Peyer's patch (tissue), 4 donors: ENCODE data around the gene CHRNA1. TPM values are rescaled to one million over a fixed set of nuclear protein-coding genes. Genes with fewer than 3 reads are reported as not detected.

Experiments used
- DNase-seq, 3 donors: peaks; one replicate each; pipeline ENCODE4 v3.0.0-alpha.2; 2017 to 2019
- H3K27ac ChIP-seq, 4 donors: fragments of 200-600 bp; sonication (generic); one replicate each; pipeline ENCODE4 v1.5.1; 2016 to 2019
- H3K27me3 ChIP-seq, 2 donors: fragments of 200-600 bp; sonication (generic); one replicate each; pipeline ENCODE4 v1.5.1; 2019
- H3K36me3 ChIP-seq, 3 donors: fragments of 200-600 bp; sonication (generic); one replicate each; pipeline ENCODE4 v1.5.1; 2016 to 2019
- H3K4me1 ChIP-seq, 4 donors: fragments of 200-600 bp; sonication (generic); one replicate each; pipeline ENCODE4 v1.5.1; 2016 to 2019
- H3K4me3 ChIP-seq, 4 donors: fragments of 200-600 bp; sonication (generic); 1 replicate in 3 of 4; 2 replicates in 1 of 4; pipeline ENCODE4 v1.5.1; 2016 to 2019; ENCODE audit warnings: mild to moderate bottlenecking in 1 of 4
- H3K9me3 ChIP-seq, 4 donors: fragments of 200-600 bp; sonication (generic); one replicate each; pipeline ENCODE4 v1.5.1; 2016 to 2019; ENCODE audit warnings: mild to moderate bottlenecking in 1 of 4
- CTCF ChIP-seq, 6 experiments: fragments of 450-650 bp in 4 of 6; fragments of 200-600 bp in 2 of 6; sonication (generic) in 1 of 6; IDR thresholded peaks; one replicate each; pipeline ENCODE4 v1.5.1; 2017 to 2019; ENCODE audit warnings: antibody characterized with exemption in 6 of 6, mild to moderate bottlenecking in 3 of 6, moderate library complexity in 1 of 6
- POLR2A ChIP-seq, 2 donors: fragments of 450-650 bp; IDR thresholded peaks; one replicate each; pipeline ENCODE4 v1.5.1; 2017; ENCODE audit warnings: antibody characterized with exemption in 2 of 2, mild to moderate bottlenecking in 2 of 2, moderate library complexity in 2 of 2
- total RNA-seq, 4 donors: library from RNA; depleted of rRNA; stranded (reverse); fragments of >200 nt; gene quantifications; one replicate each; pipeline ENCODE4 v1.1.0, GENCODE V29; 2016

The CHRNA1 gene
- total RNA-seq, 4 donors from 2014 or later: not detected

GRCh38 chr2:174726212-174726611, 38.1 kb downstream of the CHRNA1 start:
- H3K36me3 ChIP-seq: no peaks in the 10 kb centered on the region
- no peak for DNase-seq
- TF ChIP-seq CTCF (IDR thresholded peaks at IDR 0.05): no peak
- no peak for TF ChIP-seq POLR2A (IDR thresholded peaks at IDR 0.05)
- H3K27ac ChIP-seq: no peak overlapping the region
- no peaks in the 10 kb centered on the region for H3K9me3 ChIP-seq
- peaks cover 0 to 13% of the 10 kb centered on the region in 2 donors for H3K27me3 ChIP-seq
- peaks cover 0 to 12% (median 0%) of the 10 kb centered on the region in 4 donors for H3K4me1 ChIP-seq
- H3K4me3 ChIP-seq: no peak overlapping the region

GRCh38 chr2:174722942-174723592, 41.2 kb downstream of the CHRNA1 start:
- no peak overlapping the region for H3K27ac ChIP-seq
- no peak for DNase-seq
- H3K36me3 ChIP-seq: no peaks in the 10 kb centered on the region
- TF ChIP-seq CTCF (IDR thresholded peaks at IDR 0.05): no peak
- TF ChIP-seq POLR2A (IDR thresholded peaks at IDR 0.05): no peak
- no peaks in the 10 kb centered on the region for H3K4me1 ChIP-seq
- H3K27me3 ChIP-seq: no peaks in the 10 kb centered on the region
- no peak overlapping the region for H3K4me3 ChIP-seq
- no peaks in the 10 kb centered on the region for H3K9me3 ChIP-seq

GRCh38 chr2:174719016-174719415, 45.3 kb downstream of the CHRNA1 start:
- H3K4me1 ChIP-seq: no peaks in the 10 kb centered on the region
- H3K27me3 ChIP-seq: no peaks in the 10 kb centered on the region
- no peak for DNase-seq
- H3K27ac ChIP-seq: no peak overlapping the region
- H3K9me3 ChIP-seq: no peaks in the 10 kb centered on the region
- no peak overlapping the region for H3K4me3 ChIP-seq
- no peaks in the 10 kb centered on the region for H3K36me3 ChIP-seq
- TF ChIP-seq POLR2A (IDR thresholded peaks at IDR 0.05): no peak
- TF ChIP-seq CTCF (IDR thresholded peaks at IDR 0.05): no peak

GRCh38 chr2:174718591-174718990, 45.7 kb downstream of the CHRNA1 start:
- Histone ChIP-seq H3K27me3 (no peaks in the 10 kb centered on the region), H3K4me1 (no peaks in the 10 kb centered on the region), H3K9me3 (no peaks in the 10 kb centered on the region), H3K36me3 (no peaks in the 10 kb centered on the region), H3K27ac (no peak overlapping the region), H3K4me3 (no peak overlapping the region)
- DNase-seq: no peak
- TF ChIP-seq POLR2A (IDR thresholded peaks at IDR 0.05): no peak
- no peak for TF ChIP-seq CTCF (IDR thresholded peaks at IDR 0.05)

GRCh38 chr2:174717916-174718315, 46.4 kb downstream of the CHRNA1 start:
- H3K27ac ChIP-seq: no peak overlapping the region
- no peak overlapping the region for H3K4me3 ChIP-seq
- H3K9me3 ChIP-seq: no peaks in the 10 kb centered on the region
- no peak for DNase-seq
- H3K27me3 ChIP-seq: no peaks in the 10 kb centered on the region
- H3K36me3 ChIP-seq: no peaks in the 10 kb centered on the region
- H3K4me1 ChIP-seq: no peaks in the 10 kb centered on the region
- TF ChIP-seq CTCF (IDR thresholded peaks at IDR 0.05) (no peak), POLR2A (IDR thresholded peaks at IDR 0.05) (no peak)

- Histone ChIP-seq H3K27ac (no peak overlapping the region), H3K36me3 (no peaks in the 10 kb centered on the region), H3K4me1 (no peaks in the 10 kb centered on the region), H3K27me3 (no peaks in the 10 kb centered on the region), H3K9me3 (no peaks in the 10 kb centered on the region), H3K4me3 (no peak overlapping the region)
- TF ChIP-seq CTCF (IDR thresholded peaks at IDR 0.05) (no peak), POLR2A (IDR thresholded peaks at IDR 0.05) (no peak)
- DNase-seq: no peak
Measured at GRCh38 chr2:174717273-174717672, 47.0 kb downstream of the CHRNA1 start.
